ENCODE measurements around the gene CCDC97. TPM values are rescaled to one million over a fixed set of nuclear protein-coding genes. Genes with fewer than 3 reads are reported as not detected.

The CCDC97 gene
- total RNA-seq, 1 experiment from 2014 or later = 23.0 TPM

DNA sequence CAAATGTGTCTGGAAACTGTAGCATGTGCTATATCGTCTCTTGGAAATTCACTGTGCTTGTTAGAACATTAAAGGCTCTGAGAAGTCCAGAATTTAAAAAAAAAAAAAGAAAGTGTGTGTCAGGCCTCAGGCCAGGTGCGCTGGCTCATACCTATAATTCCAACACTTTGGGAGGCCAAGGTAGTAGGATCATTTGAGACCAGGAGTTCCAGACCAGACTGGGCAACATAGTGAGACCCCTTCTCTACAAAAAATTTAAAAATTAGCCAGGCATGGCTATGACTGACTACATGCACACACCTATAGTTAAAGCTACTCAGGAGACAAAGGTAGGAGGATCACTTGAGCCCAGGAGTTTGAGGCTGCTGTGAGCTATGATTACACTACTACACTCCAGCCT is 40.9 kb upstream of the CCDC97 start:
- CTCF ChIA-PET = no interaction called here
- H3K27me3 ChIP-seq (ENCODE audit: insufficient read depth, low read length) = no peaks in the 10 kb centered on the region
- H4K20me1 ChIP-seq (ENCODE audit: insufficient read depth) = no peaks in the 10 kb centered on the region
- H3K9me2 ChIP-seq (ENCODE audit: insufficient read depth) = no peaks in the 10 kb centered on the region
- ATAC-seq = no peak
- peaks cover 89% of the 10 kb centered on the region for H3K79me2 ChIP-seq (ENCODE audit: insufficient read depth, low read length)
- no peak overlapping the region for H3K4me3 ChIP-seq (replicated peaks in 1 of 2; ENCODE audit: low read depth in 1 of 2, low read length in 2 of 2)
- peaks cover 55% of the 10 kb centered on the region in 2 experiments for H3K36me3 ChIP-seq (ENCODE audit: control insufficient read depth in 1 of 2, insufficient read depth in 2 of 2, low read length in 2 of 2)
- no peaks in the 10 kb centered on the region for H3K9me3 ChIP-seq (ENCODE audit: control insufficient read depth in 1 of 2, insufficient read depth in 1 of 2, low read depth in 1 of 2, low read length in 2 of 2)
- no peak overlapping the region for H2AFZ ChIP-seq (ENCODE audit: low read depth, low read length, poor library complexity, severe bottlenecking)
- no peak for TF ChIP-seq EZH2phosphoT487 (IDR thresholded peaks at IDR 0.05; ENCODE audit: borderline replicate concordance)
- no peak for TF ChIP-seq ZBTB33 (IDR thresholded peaks at IDR 0.05; ENCODE audit: extremely low read depth, insufficient replicate concordance, low read length)
- no peak for TF ChIP-seq YY1 (IDR thresholded peaks at IDR 0.05; ENCODE audit: extremely low read depth, insufficient replicate concordance, low read depth, low read length)
- TF ChIP-seq CEBPB (IDR thresholded peaks at IDR 0.05; ENCODE audit: low read depth) = no peak
- no peak for TF ChIP-seq MAX (IDR thresholded peaks at IDR 0.05)
- no peak for TF ChIP-seq JUND (IDR thresholded peaks at IDR 0.05)
- TF ChIP-seq ATF3 (IDR thresholded peaks at IDR 0.05) = no peak
- TF ChIP-seq ZNF274 (IDR thresholded peaks at IDR 0.05; ENCODE audit: low read depth, low read length) = no peak
- no peak for TF ChIP-seq POLR2AphosphoS5 (IDR thresholded peaks at IDR 0.05; ENCODE audit: low read depth, low read length)
- TF ChIP-seq, protein P1, sequence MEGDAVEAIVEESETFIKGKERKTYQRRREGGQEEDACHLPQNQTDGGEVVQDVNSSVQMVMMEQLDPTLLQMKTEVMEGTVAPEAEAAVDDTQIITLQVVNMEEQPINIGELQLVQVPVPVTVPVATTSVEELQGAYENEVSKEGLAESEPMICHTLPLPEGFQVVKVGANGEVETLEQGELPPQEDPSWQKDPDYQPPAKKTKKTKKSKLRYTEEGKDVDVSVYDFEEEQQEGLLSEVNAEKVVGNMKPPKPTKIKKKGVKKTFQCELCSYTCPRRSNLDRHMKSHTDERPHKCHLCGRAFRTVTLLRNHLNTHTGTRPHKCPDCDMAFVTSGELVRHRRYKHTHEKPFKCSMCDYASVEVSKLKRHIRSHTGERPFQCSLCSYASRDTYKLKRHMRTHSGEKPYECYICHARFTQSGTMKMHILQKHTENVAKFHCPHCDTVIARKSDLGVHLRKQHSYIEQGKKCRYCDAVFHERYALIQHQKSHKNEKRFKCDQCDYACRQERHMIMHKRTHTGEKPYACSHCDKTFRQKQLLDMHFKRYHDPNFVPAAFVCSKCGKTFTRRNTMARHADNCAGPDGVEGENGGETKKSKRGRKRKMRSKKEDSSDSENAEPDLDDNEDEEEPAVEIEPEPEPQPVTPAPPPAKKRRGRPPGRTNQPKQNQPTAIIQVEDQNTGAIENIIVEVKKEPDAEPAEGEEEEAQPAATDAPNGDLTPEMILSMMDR (IDR thresholded peaks at IDR 0.05 in 2 of 3, conservative IDR thresholded peaks at IDR 0.05 in 1 of 3; ENCODE audit: borderline replicate concordance in 1 of 3, insufficient read depth in 1 of 3, low read depth in 2 of 3, low read length in 2 of 3) = no peak
- no peak for TF ChIP-seq ELF1 (IDR thresholded peaks at IDR 0.05; ENCODE audit: borderline replicate concordance, low read depth)
- no peak for TF ChIP-seq SRF (IDR thresholded peaks at IDR 0.05; ENCODE audit: low read depth)
- no peak for TF ChIP-seq EGR1 (IDR thresholded peaks at IDR 0.05; ENCODE audit: low read depth)
- TF ChIP-seq CBX3 (IDR thresholded peaks at IDR 0.05; ENCODE audit: low read depth) = no peak
- peaks cover 3 to 11% of the 10 kb centered on the region in 2 experiments; a peak in 3 of 4 replicates for H3K4me1 ChIP-seq (ENCODE audit: control insufficient read depth in 1 of 2, insufficient read depth in 2 of 2, low read length in 2 of 2)
- intact Hi-C loops (cut with micrococcal nuclease) = no loop called here
- POLR2A ChIA-PET = no interaction called here
- no TSS peak for BruUV-seq (replicated peaks)
- no peak overlapping the region for H3K4me2 ChIP-seq (ENCODE audit: low read length)
- H3K9ac ChIP-seq (ENCODE audit: low read length) = no peak overlapping the region
- H3K27ac ChIP-seq (ENCODE audit: low read depth, low read length) = no peak overlapping the region
- RAD21 ChIA-PET (ENCODE audit: low non-redundant PET in 1 of 2, low total read pairs in 2 of 2, uncharacterized antibody in 2 of 2, unreplicated experiment in 2 of 2) = no interaction called here
- no peak for DNase-seq (ENCODE audit: low read depth, low spot score)

Measured in HCT116 (cell line).